Liver (tissue), 3 donors: Measurements from ENCODE around the gene FAM110A.

ENCODE experiments used
- CTCF ChIP-seq: fragments of 150-350 bp; IDR thresholded peaks from 2 replicates; pipeline ENCODE4 v1.5.1; 2017; ENCODE audit warnings: improper control_type of control experiment, low read depth, low read length; ENCODE audit not compliant: missing input control
- EGR1 ChIP-seq, 2 donors: IDR thresholded peaks; 2 replicates each; pipeline ENCODE4 v1.6.1; 2016 to 2018; ENCODE audit warnings: antibody characterized with exemption in 2 of 2, low read depth in 2 of 2
- RAD21 ChIP-seq, 2 donors: IDR thresholded peaks; 2 replicates each; pipeline ENCODE4 v1.6.1; 2016; ENCODE audit warnings: antibody characterized with exemption in 2 of 2, mild to moderate bottlenecking in 2 of 2
- REST ChIP-seq: IDR thresholded peaks from 2 replicates; pipeline ENCODE4 v1.6.1; 2016; ENCODE audit warnings: antibody characterized with exemption, mild to moderate bottlenecking
- TAF1 ChIP-seq: conservative IDR thresholded peaks from 2 replicates; pipeline ENCODE4 v1.6.1; 2016; ENCODE audit warnings: antibody characterized with exemption, mild to moderate bottlenecking
- YY1 ChIP-seq: IDR thresholded peaks from 2 replicates; pipeline ENCODE4 v1.6.1; 2016; ENCODE audit warnings: antibody characterized with exemption, mild to moderate bottlenecking
- donor health status: healthy.
- donor health status: healthy.

- TF ChIP-seq CTCF: no peak
- no peak for TF ChIP-seq REST
- no peak for TF ChIP-seq TAF1
- TF ChIP-seq EGR1 (IDR thresholded peaks at IDR 0.05; ENCODE audit: low read depth in 2 of 2): no peak
- no peak for TF ChIP-seq RAD21 (IDR thresholded peaks at IDR 0.05)
- TF ChIP-seq YY1: no peak
Measured at GRCh38 chr20:829551-829950, 4.0 kb upstream of the FAM110A start.
